Upper lobe of left lung (tissue), 6 donors: ENCODE measurements around the gene CYP46A1. TPM values are rescaled to one million over a fixed set of nuclear protein-coding genes. Genes with fewer than 3 reads are reported as not detected.

Experiments used
- ATAC-seq, 2 donors: fragments of 200-7000 bp; cut with Tn5 transposase; one replicate each; pipeline ENCODE4 v1.9.1; 2022; ENCODE audit warnings: mild to moderate bottlenecking in 2 of 2, moderate library complexity in 2 of 2; ENCODE audit not compliant: low FRiP score in 2 of 2
- DNase-seq, 2 donors: peaks; one replicate each; pipeline ENCODE4 v3.0.0-alpha.2; 2019 to 2020
- H3K27ac ChIP-seq, 4 donors: fragments of 200-600 bp; sonication (generic); one replicate each; pipeline ENCODE4 v1.5.1; 2016 to 2019
- H3K27me3 ChIP-seq, 4 donors: fragments of 200-600 bp; sonication (generic); one replicate each; pipeline ENCODE4 v1.5.1; 2017 to 2019
- H3K36me3 ChIP-seq, 4 donors: fragments of 200-600 bp; sonication (generic); one replicate each; pipeline ENCODE4 v1.5.1; 2016 to 2019
- H3K4me1 ChIP-seq, 4 donors: fragments of 200-600 bp; sonication (generic); one replicate each; pipeline ENCODE4 v1.5.1; 2018 to 2019
- H3K4me3 ChIP-seq, 4 donors: fragments of 200-600 bp; sonication (generic); one replicate each; pipeline ENCODE4 v1.5.1; 2017 to 2019; ENCODE audit warnings: mild to moderate bottlenecking in 2 of 4, moderate library complexity in 1 of 4
- H3K9me3 ChIP-seq, 4 donors: fragments of 200-600 bp; sonication (generic); one replicate each; pipeline ENCODE4 v1.5.1; 2018 to 2019
- CTCF ChIP-seq, 6 experiments: fragments of 450-650 bp in 4 of 6; fragments of 200-600 bp in 2 of 6; sonication (generic) in 2 of 6; IDR thresholded peaks; one replicate each; pipeline ENCODE4 v1.5.1; 2016 to 2019; ENCODE audit warnings: antibody characterized with exemption in 6 of 6
- EP300 ChIP-seq, 4 donors: sonication (generic); formaldehyde crosslinking; IDR thresholded peaks; one replicate each; pipeline ENCODE4 v1.5.1; 2017; ENCODE audit warnings: antibody characterized with exemption in 4 of 4, control low read depth in 2 of 4
- POLR2A ChIP-seq, 4 donors: fragments of 450-650 bp; IDR thresholded peaks; one replicate each; pipeline ENCODE4 v1.5.1; 2016 to 2017; ENCODE audit warnings: antibody characterized with exemption in 4 of 4, mild to moderate bottlenecking in 2 of 4
- POLR2AphosphoS5 ChIP-seq, 2 donors: sonication (generic); formaldehyde crosslinking; IDR thresholded peaks; one replicate each; pipeline ENCODE4 v1.5.1; 2017; ENCODE audit warnings: antibody characterized with exemption in 2 of 2
- WGBS, 2 donors: methylation state at CpG; one replicate each; pipeline ENCODE4 v1.1.5; 2017 to 2018; 5-methylcytosine and 5-hydroxymethylcytosine counted together
- total RNA-seq, 6 donors: library from RNA; depleted of rRNA in 4 of 6; stranded (reverse); fragments of >200 nt in 4 of 6; gene quantifications; one replicate each; pipeline versions ENCODE4 v1.1.0 to v1.2.1, GENCODE V29; 2016 to 2021
- donor health status: DM: no; HTN: no; CAD: no; lungs with moderate emphysema.
- donor health status: DM: no; HTN: yes; CAD: no; lungs with severe emphysema.

CYP46A1 gene
- total RNA-seq, 6 donors from 2014 or later = 0.15 to 12.6 (median 1.2) TPM

DNA sequence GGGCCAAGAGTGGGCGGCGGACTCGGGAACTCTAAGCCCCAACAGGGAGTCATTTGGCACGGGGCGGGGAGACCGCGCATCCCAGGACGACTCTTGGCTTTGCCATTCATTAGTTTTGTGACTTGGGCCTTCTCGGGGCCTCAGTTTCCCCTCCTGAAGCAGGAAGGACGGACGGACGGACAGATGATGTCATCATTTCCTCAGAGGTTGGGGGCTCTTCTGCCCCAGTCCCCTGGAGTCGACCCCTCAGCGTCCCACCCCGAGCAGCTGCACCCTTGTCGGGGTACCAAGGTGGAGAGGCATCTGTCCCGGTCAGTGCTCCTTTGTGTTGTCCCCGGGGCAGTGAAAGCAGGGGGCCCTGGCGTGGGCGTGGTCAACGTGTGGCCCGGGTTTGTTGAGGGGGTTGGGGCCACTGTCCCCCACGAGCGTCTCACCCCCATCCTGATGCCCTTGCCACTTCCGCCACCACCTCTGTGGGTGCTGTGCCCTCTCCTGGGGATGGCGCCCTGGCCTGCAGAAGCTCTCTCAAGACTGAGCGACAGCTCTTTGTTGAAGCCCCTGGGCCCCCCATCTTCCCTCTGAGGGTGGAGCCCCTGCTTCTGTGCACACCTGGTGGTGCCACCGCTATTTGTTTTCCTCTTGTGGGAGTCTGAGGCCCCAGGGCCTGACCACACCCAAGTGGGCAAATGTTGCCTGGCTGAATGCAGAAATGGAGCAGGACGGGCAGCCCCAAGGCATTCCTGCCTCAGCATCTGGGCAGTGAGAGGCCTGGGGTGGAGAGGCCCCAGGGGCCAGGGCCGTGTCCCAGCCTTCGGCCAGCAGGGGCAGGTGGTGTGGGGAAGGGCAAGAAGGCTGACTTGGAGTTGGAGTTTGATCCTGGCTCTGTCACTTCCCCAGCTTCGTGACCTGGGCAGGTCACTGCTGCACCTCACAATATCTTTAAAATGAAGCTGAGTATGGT lies 38.3 kb upstream of the CYP46A1 start:
- ATAC-seq (no peak), DNase-seq (no peak)
- H3K36me3 ChIP-seq = no peaks in the 10 kb centered on the region
- TF ChIP-seq POLR2AphosphoS5 (IDR thresholded peaks at IDR 0.05) (no peak), EP300 (IDR thresholded peaks at IDR 0.05) (no peak), POLR2A (IDR thresholded peaks at IDR 0.05) (no peak), CTCF (IDR thresholded peaks at IDR 0.05) (no peak)
- peaks cover 6 to 16% (median 11%) of the 10 kb centered on the region in 4 donors for H3K4me1 ChIP-seq
- H3K9me3 ChIP-seq = no peaks in the 10 kb centered on the region
- peaks cover 0 to 6% (median 3%) of the 10 kb centered on the region in 4 donors for H3K27me3 ChIP-seq
- H3K4me3 ChIP-seq = peak overlapping the region in 3 of 4 donors; percentile 46 to 57 (median 55)
- 48 to 50% methylated on average over 8 to 24 of the region's 32 CpGs for WGBS, 2 donors
- no peak overlapping the region for H3K27ac ChIP-seq

DNA sequence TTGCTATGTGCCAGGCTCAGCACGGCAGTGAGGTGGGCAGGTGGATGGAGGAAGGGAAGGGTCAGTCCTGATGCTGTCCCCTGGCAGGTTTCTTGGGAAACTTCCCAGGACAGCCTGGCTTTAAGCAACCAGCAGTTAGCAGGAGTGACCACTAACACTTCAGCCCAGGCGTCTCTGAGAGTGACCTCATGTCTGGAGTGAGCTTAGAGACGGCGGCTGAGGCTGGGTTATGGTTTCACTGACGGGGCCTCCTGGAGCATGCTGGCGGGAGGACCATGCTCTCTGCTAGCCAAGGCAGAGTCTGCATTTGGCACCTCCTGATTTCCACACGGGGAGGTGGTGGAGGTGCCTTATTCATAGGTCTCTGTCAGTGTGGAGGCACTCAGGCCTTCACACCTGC lies 36.7 kb upstream of the CYP46A1 start:
- H3K27ac ChIP-seq = no peak overlapping the region
- DNase-seq (no peak), ATAC-seq (peak in 1 of 2 donors; percentile 78)
- peaks cover 6 to 16% (median 11%) of the 10 kb centered on the region in 4 donors for H3K4me1 ChIP-seq
- H3K36me3 ChIP-seq = no peaks in the 10 kb centered on the region
- H3K27me3 ChIP-seq = peaks cover 0 to 6% (median 3%) of the 10 kb centered on the region in 4 donors
- H3K9me3 ChIP-seq = no peaks in the 10 kb centered on the region
- 63 to 86% methylated on average over 1 to 7 of the region's 7 CpGs for WGBS, 2 donors
- no peak for TF ChIP-seq POLR2A (IDR thresholded peaks at IDR 0.05)
- TF ChIP-seq CTCF (IDR thresholded peaks at IDR 0.05) = no peak
- no peak for TF ChIP-seq POLR2AphosphoS5 (IDR thresholded peaks at IDR 0.05)
- no peak for TF ChIP-seq EP300 (IDR thresholded peaks at IDR 0.05)
- H3K4me3 ChIP-seq = no peak overlapping the region

GRCh38 chr14:99648027-99648784 lies 35.9 kb upstream of the CYP46A1 start:
- ATAC-seq (no peak), DNase-seq (no peak)
- 82 to 87% methylated on average over 8 of the region's 8 CpGs for WGBS, 2 donors
- Histone ChIP-seq H3K4me1 (peaks cover 6 to 16% (median 11%) of the 10 kb centered on the region in 4 donors), H3K9me3 (no peaks in the 10 kb centered on the region), H3K27me3 (peaks cover 0 to 6% (median 3%) of the 10 kb centered on the region in 4 donors), H3K36me3 (no peaks in the 10 kb centered on the region), H3K27ac (no peak overlapping the region), H3K4me3 (no peak overlapping the region)
- TF ChIP-seq POLR2A (IDR thresholded peaks at IDR 0.05) (no peak), EP300 (IDR thresholded peaks at IDR 0.05) (no peak), POLR2AphosphoS5 (IDR thresholded peaks at IDR 0.05) (no peak), CTCF (IDR thresholded peaks at IDR 0.05) (no peak)

DNA sequence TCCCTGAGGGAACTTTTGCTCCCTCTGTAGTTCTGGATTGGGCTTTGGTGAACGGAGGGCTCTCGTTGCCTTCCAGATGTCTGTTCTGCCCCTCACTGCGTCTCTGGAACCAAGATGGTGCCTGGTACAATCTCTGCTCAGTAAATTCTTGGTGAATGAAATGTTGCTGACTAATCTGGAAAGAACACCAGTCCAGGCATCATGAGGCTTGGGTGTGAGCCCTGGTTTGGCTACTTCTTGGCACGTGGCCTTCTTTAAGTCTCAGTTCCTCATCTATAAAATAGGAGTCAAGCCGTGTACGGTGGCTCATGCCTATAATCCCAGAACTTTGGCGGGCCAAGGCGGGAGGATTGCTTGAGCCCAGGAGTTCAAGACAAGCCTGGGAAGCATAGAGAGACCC lies 34.9 kb upstream of the CYP46A1 start:
- no peaks in the 10 kb centered on the region for H3K36me3 ChIP-seq
- no peak overlapping the region for H3K4me3 ChIP-seq
- DNase-seq = no peak
- H3K27ac ChIP-seq = no peak overlapping the region
- no peaks in the 10 kb centered on the region for H3K9me3 ChIP-seq
- no peak for ATAC-seq
- H3K4me1 ChIP-seq = peaks cover 6 to 16% (median 11%) of the 10 kb centered on the region in 4 donors
- WGBS, 2 donors = 78 to 81% methylated on average over 8 of the region's 8 CpGs
- no peak for TF ChIP-seq POLR2A (IDR thresholded peaks at IDR 0.05)
- no peak for TF ChIP-seq CTCF (IDR thresholded peaks at IDR 0.05)
- TF ChIP-seq EP300 (IDR thresholded peaks at IDR 0.05) = no peak
- TF ChIP-seq POLR2AphosphoS5 (IDR thresholded peaks at IDR 0.05) = no peak
- peaks cover 0 to 6% (median 3%) of the 10 kb centered on the region in 4 donors for H3K27me3 ChIP-seq
